HG03108 (cell line): ENCODE results near the gene PRXL2B.
"Not testable (repeated sequence)": the region's sequence is repeated elsewhere in the genome, so short reads cannot be mapped to it uniquely, and the experiment has no call there.

Experiments used
- ATAC-seq: cut with Tn5 transposase; IDR thresholded peaks from one replicate; pipeline ENCODE4 v1.9.1; 2021; ENCODE audit warnings: moderate library complexity; ENCODE audit not compliant: unreplicated experiment

Gene PRXL2B, protein sequence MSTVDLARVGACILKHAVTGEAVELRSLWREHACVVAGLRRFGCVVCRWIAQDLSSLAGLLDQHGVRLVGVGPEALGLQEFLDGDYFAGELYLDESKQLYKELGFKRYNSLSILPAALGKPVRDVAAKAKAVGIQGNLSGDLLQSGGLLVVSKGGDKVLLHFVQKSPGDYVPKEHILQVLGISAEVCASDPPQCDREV

DNA sequence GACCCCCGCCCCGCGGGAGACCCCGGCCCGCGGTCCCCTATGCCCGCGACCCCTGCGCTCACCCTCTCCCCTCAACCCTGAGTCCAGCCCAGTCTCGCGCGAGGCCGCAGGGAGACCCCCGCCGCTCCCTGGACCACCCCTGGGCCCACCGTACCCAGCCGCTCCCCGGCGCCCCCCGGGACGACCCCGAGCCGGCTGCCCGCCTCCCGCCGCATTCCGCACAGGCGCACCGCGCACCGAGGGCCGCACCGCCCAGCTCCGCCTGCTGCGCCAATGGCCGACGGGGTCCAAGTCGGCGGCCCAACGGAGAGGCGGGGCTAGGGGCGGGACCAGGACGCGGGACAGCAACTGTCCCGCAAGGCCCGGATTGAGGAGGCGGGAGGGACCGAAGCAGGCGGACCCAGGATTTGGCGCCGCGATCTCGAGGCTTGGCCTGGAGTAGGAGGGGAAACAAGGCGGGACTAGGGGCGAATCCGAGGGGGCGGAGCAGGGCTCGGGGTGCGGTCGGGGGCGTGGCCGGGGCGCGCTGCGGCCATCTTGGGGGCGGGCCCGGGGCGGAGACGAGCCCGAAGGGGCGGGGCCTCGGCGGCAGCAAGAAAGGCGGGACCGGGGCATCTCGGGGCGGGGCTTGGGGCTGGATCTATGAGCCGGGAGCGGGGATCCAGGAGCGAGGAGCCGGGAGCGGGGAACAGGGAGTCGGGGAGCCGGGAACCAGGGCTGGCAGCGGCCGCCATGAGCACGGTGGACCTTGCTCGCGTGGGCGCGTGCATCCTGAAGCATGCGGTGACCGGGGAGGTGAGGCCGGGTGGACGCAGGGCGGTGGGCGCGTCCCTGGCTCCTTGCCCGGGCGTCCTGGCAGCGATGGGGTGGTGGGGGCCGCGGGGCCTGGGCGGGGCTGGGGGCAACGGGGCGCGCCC is at the start of gene PRXL2B:
Gene PRXL2B, plus strand, starts transcription at position 624 of the 917 bp plus-strand sequence. Its CDS starts 109 bp downstream, at position 733.
- ATAC-seq: peak; percentile 56

GRCh38 chr1:2537784-2538115 is 48.8 kb upstream of the PRXL2B start:
- ATAC-seq: no peak

DNA sequence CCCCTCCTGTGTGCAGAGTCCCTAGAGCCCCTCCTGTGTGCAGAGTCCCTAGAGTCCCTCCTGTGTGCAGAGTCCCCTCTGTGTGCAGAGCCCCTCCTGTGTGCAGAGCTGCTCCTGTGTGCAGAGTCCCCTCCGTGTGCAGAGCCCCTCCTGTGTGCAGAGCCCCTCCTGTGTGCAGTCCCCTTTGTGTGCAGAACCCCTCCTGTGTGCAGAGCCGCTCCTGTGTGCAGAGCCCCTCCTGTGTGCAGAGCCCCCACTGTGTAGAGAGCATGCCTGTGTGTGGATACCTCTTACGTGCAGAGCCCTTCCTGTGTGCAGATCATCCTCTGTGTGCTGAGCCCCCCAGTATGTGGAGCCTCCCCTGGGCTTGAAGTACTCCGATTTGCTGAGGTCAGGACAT is 48.2 kb upstream of the PRXL2B start:
- ATAC-seq: no peak

- ATAC-seq: no peak
Observed at GRCh38 chr1:2538872-2539271, 47.7 kb upstream of the PRXL2B start.

DNA sequence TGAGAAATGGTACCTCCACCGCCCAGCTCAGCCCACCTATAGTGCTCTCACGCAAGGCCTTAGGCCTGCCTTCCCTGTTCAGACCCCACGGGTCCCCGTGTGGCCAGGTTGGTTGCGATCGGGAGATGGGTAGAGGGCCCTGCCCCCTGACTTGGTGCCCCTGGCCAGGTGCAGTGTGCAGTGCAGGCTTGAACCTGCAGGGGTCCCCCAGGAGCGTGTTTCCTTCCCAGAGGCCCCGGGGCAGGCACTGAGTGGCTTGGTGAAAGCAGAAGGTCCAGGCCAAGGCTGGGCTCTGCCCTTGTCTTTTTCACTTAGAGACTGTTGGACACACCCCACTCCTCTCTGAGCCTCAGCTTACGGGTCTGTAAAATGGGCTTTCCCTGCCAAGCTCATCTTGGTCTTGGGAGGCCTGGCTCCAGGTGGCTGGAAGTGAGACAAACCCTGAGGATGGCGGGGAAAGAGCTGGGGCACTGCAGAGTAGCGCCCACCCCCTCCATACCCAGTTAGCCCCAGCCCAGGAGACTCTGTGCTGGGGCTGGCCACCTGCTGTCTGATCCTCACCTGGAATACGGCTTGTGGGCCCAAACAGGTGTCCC is 47.2 kb upstream of the PRXL2B start:
- ATAC-seq: no peak

DNA sequence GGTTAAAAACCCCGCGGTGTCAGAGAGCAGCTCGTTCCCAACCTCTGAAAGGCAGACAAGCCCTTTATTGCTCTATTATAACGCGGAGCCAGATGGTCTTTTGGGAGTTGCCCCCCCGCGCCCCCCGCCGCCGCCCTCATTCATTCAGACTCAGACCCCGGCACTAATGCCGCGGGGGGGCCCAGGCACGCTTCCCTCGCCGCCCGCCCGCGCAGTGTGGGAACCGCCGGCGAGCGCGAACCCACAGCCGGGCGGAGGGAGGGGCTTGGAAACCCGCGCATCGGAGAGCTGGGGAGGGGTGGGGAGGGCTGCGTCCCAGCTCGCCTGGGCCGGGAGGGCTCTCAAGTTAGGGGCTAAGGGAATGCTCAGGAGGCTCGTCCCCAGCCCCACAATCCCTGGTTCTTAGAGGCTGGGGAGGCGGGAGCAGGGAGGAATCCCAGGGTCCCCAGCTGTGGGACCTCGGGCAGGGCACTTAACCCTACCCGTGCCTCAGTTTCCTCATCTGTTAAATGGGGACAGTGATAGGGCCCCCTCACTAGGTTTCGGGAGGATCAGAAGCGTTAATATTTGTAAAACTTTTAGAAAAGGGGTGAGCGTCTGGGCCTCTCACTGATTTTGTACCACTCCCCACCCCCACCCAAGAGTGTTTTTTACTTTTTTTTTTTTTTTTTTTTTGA is 45.6 kb upstream of the PRXL2B start:
- no peak for ATAC-seq

- ATAC-seq: no peak
Observed at GRCh38 chr1:2541619-2542245, 44.8 kb upstream of the PRXL2B start.

DNA sequence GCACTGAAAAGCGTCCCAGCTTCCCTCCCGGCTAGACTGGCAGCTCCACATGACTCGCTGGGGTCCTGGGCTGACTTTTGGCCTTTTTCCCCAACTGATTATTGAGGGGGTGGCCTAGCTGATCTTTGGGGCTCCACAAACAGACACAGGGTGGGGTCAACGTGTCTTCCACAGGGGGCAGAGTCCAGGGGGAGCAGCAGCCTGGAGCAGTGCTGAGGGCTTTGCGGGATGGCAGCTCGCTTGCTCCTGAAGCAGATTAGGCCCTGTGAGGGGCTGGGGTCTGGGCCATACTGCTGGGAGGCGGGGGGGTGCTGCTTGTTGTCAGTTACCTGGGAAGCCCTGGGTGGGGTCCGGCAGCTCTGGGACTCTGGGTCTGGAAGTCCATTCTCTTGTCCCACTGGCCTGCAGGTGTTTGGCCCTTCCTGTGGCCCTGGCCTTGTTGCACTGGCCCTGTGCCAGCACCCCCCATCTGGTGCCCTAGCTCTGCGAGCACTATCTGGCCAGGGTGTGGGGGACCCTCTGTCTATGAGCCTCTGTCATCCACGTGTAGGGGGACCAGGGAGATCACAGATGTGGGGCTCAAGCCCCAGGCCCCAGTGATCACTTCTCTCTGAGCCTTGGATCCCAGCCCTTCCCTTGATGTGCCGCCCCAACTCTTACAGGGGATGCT is 44.2 kb upstream of the PRXL2B start:
- ATAC-seq: no peak

- ATAC-seq: no peak
Observed at GRCh38 chr1:2543543-2544092, 43.0 kb upstream of the PRXL2B start.

- ATAC-seq: no peak
Observed at GRCh38 chr1:2544093-2544874, 42.3 kb upstream of the PRXL2B start.

GRCh38 chr1:2544875-2545640 is 41.5 kb upstream of the PRXL2B start:
- ATAC-seq: no peak

GRCh38 chr1:2545754-2546514 is 40.6 kb upstream of the PRXL2B start:
- peak; percentile 28 for ATAC-seq

DNA sequence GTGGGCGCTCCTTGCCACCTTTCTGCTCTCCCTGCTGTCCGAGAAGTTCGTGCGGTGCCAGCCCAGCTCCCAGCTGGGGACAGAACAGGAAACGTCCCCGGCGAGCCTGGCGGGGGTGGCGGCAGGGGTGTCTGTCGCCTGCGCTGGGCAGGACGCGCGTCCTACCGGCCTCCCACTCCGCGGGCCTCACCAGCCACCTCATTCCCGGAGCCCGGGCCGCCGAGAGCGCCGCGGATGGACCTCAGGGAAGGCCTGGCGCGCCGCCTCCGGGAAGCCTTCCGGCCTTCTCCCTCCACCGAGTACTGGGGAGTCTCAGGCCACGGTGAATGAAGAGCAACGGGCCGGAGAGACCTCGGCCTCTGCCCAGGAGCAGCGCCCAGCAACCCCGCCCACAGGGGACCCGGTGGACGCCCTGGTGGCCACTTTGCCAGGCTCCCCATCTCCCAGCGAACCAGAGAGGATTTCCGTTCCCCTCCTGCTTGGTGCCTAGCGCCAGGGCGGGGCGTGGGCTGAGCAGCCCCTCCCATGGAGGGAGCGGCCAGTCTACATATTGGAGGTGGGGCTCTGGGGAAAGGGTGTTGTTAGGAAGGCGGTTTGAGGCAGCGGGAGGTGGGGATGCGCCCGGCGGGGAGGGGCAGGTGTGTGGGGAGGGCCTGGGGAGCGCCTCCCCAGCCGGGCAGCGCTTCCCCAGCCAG is 39.9 kb upstream of the PRXL2B start:
- peak; percentile 29 for ATAC-seq

- ATAC-seq: no peak
Observed at GRCh38 chr1:2547210-2548067, 39.1 kb upstream of the PRXL2B start.

DNA sequence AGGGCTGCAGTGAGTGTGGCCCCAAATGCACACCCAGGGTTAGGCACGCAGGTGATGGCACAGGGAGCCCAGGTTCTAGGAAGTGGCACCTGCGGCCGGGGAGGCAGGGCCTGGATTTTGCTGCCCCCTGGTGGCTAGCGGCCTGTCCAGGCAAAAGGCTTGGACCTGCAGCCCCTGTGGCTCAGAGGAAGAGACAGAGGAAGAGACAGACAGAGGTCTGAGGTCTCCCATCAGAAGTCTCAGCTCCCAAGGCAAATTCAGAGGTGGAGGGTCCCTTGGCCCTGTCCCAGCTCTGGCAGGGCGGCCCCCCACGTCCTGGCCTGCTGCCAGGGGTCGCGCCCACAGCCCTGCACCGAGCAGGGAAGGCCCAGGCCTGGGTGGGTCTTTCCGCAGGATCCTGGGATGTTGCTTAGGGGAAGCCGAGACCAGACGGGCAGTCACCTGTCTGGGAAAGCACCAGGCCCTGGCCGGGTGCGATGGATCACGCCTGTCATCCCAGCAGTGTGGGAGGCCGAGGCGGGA is 38.4 kb upstream of the PRXL2B start:
- ATAC-seq: no peak

GRCh38 chr1:2549367-2550029 is 37.1 kb upstream of the PRXL2B start:
- not testable (repeated sequence) for ATAC-seq
